ENCODE data around the gene MICU1.
"Not testable (repeated sequence)": the region's sequence is repeated elsewhere in the genome, so short reads cannot be mapped to it uniquely, and the experiment has no call there.

The MICU1 gene

DNA sequence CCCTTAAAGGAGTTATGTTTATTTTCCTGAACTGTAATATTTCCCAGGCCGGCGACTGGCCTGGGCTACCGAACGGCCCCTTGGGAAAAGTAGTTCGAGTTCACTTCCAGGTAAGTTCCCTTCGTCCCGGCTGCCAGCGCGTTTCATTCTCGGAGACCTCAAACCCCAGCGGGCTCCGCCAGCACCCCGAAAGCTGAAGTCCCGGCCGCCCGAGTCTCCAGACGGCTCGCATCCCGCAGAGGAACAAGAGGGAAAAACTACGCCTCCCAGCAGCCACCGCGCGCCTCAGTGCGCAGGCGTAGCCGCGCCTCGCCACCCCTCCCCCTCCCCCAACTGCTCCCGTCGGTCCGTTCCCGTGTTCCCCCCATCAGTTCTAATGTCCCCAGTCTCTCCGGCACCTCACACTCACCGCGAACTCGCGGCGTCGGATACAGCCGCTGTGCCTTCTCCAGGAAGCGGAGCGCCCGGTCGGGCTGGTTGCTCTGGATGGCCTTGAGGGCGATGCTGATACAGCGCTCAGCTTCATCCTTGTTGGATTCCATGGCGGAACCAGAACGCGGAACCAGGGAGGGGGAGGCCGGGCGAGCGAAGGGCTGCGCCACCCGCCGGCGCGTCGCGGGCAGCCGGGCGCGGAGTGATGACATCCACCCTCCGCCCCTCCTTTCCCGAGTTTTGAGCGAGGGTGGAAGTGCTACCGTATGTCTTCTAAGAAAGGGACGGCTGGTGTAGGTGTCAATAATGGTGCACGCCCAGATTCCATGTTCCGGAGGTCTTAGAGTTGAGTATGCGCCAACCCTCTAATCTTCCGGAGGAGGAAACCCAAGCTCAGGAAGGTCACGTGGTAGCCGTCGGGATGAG lies 271.3 kb downstream of the MICU1 start, which contains the start of gene DNAJB12:
Gene DNAJB12, minus strand, starts transcription at position 564 of the 858 bp plus-strand sequence. Its CDS starts 22 bp downstream, at position 542.
- Histone ChIP-seq H3K27ac (ENCODE audit: low read depth, low read length) (peak within 1 kb of the TSS; percentile 98), H3K9me3 (ENCODE audit: control insufficient read depth in 1 of 2, low read length in 2 of 2) (no peaks in the 10 kb centered on the region), H3K27me3 (ENCODE audit: control insufficient read depth in 1 of 2, insufficient read depth in 2 of 2, low read length in 2 of 2) (no peaks in the 10 kb centered on the region), H3K36me3 (ENCODE audit: control insufficient read depth in 1 of 2, insufficient read depth in 2 of 2, low read length in 2 of 2) (peaks cover 6 to 21% of the 10 kb centered on the region in 2 donors), H3K4me3 (ENCODE audit: low read depth in 1 of 2, low read length in 2 of 2) (peak within 1 kb of the TSS; percentile 88 to 98), H3K4me1 (ENCODE audit: control insufficient read depth in 1 of 2, insufficient read depth in 2 of 2, low read length in 2 of 2) (peaks cover 12 to 20% of the 10 kb centered on the region in 2 donors), H3K9ac (ENCODE audit: low read depth in 1 of 2, low read length in 2 of 2) (peak within 1 kb of the TSS; percentile 91 to 99)

DNA sequence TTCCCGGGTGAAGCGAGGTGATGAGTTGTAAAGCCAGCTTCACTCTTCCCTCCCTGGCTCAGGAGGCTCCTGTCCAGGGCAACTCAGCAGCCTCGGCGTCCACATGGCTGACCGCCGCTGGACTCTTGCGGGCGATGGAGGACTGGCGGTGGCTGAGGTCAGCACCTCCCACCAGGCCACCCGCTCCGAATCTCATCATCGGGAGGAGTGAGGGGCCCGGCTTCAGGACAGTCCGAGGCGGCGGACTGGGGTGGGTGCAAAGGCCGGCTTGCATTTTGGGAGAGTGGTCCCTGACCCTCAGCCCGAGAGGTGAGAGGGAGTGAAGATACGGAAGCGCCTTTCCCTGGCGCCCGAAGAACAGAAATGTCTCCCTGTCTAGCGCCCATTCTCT lies 271.9 kb downstream of the MICU1 start:
- H3K27me3 ChIP-seq (ENCODE audit: control insufficient read depth in 1 of 2, insufficient read depth in 2 of 2, low read length in 2 of 2), result no peaks in the 10 kb centered on the region
- peaks cover 12 to 27% of the 10 kb centered on the region in 2 donors for H3K36me3 ChIP-seq (ENCODE audit: control insufficient read depth in 1 of 2, insufficient read depth in 2 of 2, low read length in 2 of 2)
- H3K9me3 ChIP-seq (ENCODE audit: control insufficient read depth in 1 of 2, low read length in 2 of 2), result no peaks in the 10 kb centered on the region
- H3K4me3 ChIP-seq (ENCODE audit: low read depth in 1 of 2, low read length in 2 of 2), result peak overlapping the region; percentile 88 to 98
- peaks cover 12 to 20% of the 10 kb centered on the region in 2 donors for H3K4me1 ChIP-seq (ENCODE audit: control insufficient read depth in 1 of 2, insufficient read depth in 2 of 2, low read length in 2 of 2)
- peak overlapping the region; percentile 91 to 99 for H3K9ac ChIP-seq (ENCODE audit: low read depth in 1 of 2, low read length in 2 of 2)
- H3K27ac ChIP-seq (ENCODE audit: low read depth, low read length), result peak overlapping the region; percentile 98

DNA sequence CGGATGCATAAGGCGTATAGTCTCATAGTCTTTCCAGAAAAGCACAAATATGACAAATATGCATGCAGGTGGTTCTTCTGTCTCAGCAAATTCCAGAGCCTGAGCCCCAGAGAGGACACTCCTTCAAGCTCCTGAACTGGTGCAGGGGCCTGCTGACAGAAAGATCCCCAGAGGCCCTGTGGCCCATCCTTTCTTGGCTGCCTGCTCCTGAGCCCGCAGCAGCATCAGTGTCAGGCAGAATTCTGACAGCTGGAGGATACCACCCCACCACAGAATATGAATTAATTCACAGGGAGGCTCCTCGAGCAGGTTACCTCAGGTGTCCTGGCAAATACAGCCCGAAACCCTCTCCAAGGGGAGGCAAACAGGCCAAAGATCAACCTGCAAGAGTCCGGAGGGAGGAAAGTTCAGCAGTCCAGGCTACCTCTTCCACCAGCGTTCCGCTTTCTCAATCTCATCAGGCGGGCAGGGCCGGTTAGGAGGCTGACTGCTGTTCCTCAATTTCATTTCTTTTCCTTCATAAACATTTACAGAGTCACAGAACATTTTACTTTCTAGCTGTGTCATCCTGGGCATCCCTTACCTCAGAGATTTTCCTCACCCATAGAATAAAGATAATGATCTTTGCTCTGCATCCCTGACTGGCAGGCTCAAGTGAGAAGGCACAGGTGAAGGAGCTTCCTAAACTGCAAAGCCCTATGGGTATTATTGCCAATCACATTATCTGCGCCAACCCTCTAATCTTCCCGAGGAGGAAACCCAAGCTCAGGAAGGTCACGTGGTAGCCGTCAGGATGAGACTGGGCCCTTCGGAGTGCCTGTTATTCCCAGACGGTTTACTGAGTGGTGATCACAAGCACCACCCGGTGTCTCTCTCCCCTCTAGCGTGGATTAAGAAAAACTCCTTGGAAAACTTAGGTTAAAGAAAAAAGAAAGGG lies 272.6 kb downstream of the MICU1 start:
- H3K36me3 ChIP-seq (ENCODE audit: control insufficient read depth in 1 of 2, insufficient read depth in 2 of 2, low read length in 2 of 2), result peaks cover 15 to 34% of the 10 kb centered on the region in 2 donors
- H3K27me3 ChIP-seq (ENCODE audit: control insufficient read depth in 1 of 2, insufficient read depth in 2 of 2, low read length in 2 of 2), result no peaks in the 10 kb centered on the region
- no peaks in the 10 kb centered on the region for H3K9me3 ChIP-seq (ENCODE audit: control insufficient read depth in 1 of 2, low read length in 2 of 2)
- H3K4me3 ChIP-seq (ENCODE audit: low read depth in 1 of 2, low read length in 2 of 2), result peak overlapping the region; percentile 88 to 98
- H3K27ac ChIP-seq (ENCODE audit: low read depth, low read length), result peak overlapping the region; percentile 98
- peak overlapping the region; percentile 91 to 99 for H3K9ac ChIP-seq (ENCODE audit: low read depth in 1 of 2, low read length in 2 of 2)
- H3K4me1 ChIP-seq (ENCODE audit: control insufficient read depth in 1 of 2, insufficient read depth in 2 of 2, low read length in 2 of 2), result peaks cover 12 to 20% of the 10 kb centered on the region in 2 donors

GRCh38 chr10:72351479-72351878 lies 274.4 kb downstream of the MICU1 start:
- H3K4me3 ChIP-seq (ENCODE audit: low read depth in 1 of 2, low read length in 2 of 2), result no peak overlapping the region
- H3K36me3 ChIP-seq (ENCODE audit: control insufficient read depth in 1 of 2, insufficient read depth in 2 of 2, low read length in 2 of 2), result peaks cover 15 to 39% of the 10 kb centered on the region in 2 donors
- H3K27me3 ChIP-seq (ENCODE audit: control insufficient read depth in 1 of 2, insufficient read depth in 2 of 2, low read length in 2 of 2), result no peaks in the 10 kb centered on the region
- no peak overlapping the region for H3K9ac ChIP-seq (ENCODE audit: low read depth in 1 of 2, low read length in 2 of 2)
- no peaks in the 10 kb centered on the region for H3K9me3 ChIP-seq (ENCODE audit: control insufficient read depth in 1 of 2, low read length in 2 of 2)
- H3K27ac ChIP-seq (ENCODE audit: low read depth, low read length), result no peak overlapping the region
- peaks cover 12 to 20% of the 10 kb centered on the region in 2 donors for H3K4me1 ChIP-seq (ENCODE audit: control insufficient read depth in 1 of 2, insufficient read depth in 2 of 2, low read length in 2 of 2)

GRCh38 chr10:72349438-72349837 lies 276.4 kb downstream of the MICU1 start:
- Histone ChIP-seq H3K4me3 (ENCODE audit: low read depth in 1 of 2, low read length in 2 of 2) (no peak overlapping the region), H3K4me1 (ENCODE audit: control insufficient read depth in 1 of 2, insufficient read depth in 2 of 2, low read length in 2 of 2) (peaks cover 12 to 17% of the 10 kb centered on the region in 2 donors), H3K9me3 (ENCODE audit: control insufficient read depth in 1 of 2, low read length in 2 of 2) (no peaks in the 10 kb centered on the region), H3K9ac (ENCODE audit: low read depth in 1 of 2, low read length in 2 of 2) (no peak overlapping the region), H3K27ac (ENCODE audit: low read depth, low read length) (no peak overlapping the region), H3K36me3 (ENCODE audit: control insufficient read depth in 1 of 2, insufficient read depth in 2 of 2, low read length in 2 of 2) (peaks cover 15 to 43% of the 10 kb centered on the region in 2 donors), H3K27me3 (ENCODE audit: control insufficient read depth in 1 of 2, insufficient read depth in 2 of 2, low read length in 2 of 2) (no peaks in the 10 kb centered on the region)

- peaks cover 15 to 53% of the 10 kb centered on the region in 2 donors for H3K36me3 ChIP-seq (ENCODE audit: control insufficient read depth in 1 of 2, insufficient read depth in 2 of 2, low read length in 2 of 2)
- no peaks in the 10 kb centered on the region for H3K27me3 ChIP-seq (ENCODE audit: control insufficient read depth in 1 of 2, insufficient read depth in 2 of 2, low read length in 2 of 2)
- no peak overlapping the region for H3K4me3 ChIP-seq (ENCODE audit: low read depth in 1 of 2, low read length in 2 of 2)
- H3K27ac ChIP-seq (ENCODE audit: low read depth, low read length), result no peak overlapping the region
- H3K9me3 ChIP-seq (ENCODE audit: control insufficient read depth in 1 of 2, low read length in 2 of 2), result no peaks in the 10 kb centered on the region
- no peak overlapping the region for H3K9ac ChIP-seq (ENCODE audit: low read depth in 1 of 2, low read length in 2 of 2)
- H3K4me1 ChIP-seq (ENCODE audit: control insufficient read depth in 1 of 2, insufficient read depth in 2 of 2, low read length in 2 of 2), result peaks cover 6 to 11% of the 10 kb centered on the region in 2 donors
Observed at GRCh38 chr10:72348282-72348681, 277.6 kb downstream of the MICU1 start.

GRCh38 chr10:72346117-72346516 lies 279.8 kb downstream of the MICU1 start:
- not testable (repeated sequence) for H3K27me3 ChIP-seq (ENCODE audit: control insufficient read depth in 1 of 2, insufficient read depth in 2 of 2, low read length in 2 of 2); H3K4me3 ChIP-seq (ENCODE audit: low read depth in 1 of 2, low read length in 2 of 2); H3K4me1 ChIP-seq (ENCODE audit: control insufficient read depth in 1 of 2, insufficient read depth in 2 of 2, low read length in 2 of 2); H3K27ac ChIP-seq (ENCODE audit: low read depth, low read length); H3K9me3 ChIP-seq (ENCODE audit: control insufficient read depth in 1 of 2, low read length in 2 of 2); H3K9ac ChIP-seq (ENCODE audit: low read depth in 1 of 2, low read length in 2 of 2)
- peaks cover 16 to 64% of the 10 kb centered on the region in 2 donors for H3K36me3 ChIP-seq (ENCODE audit: control insufficient read depth in 1 of 2, insufficient read depth in 2 of 2, low read length in 2 of 2)

DNA sequence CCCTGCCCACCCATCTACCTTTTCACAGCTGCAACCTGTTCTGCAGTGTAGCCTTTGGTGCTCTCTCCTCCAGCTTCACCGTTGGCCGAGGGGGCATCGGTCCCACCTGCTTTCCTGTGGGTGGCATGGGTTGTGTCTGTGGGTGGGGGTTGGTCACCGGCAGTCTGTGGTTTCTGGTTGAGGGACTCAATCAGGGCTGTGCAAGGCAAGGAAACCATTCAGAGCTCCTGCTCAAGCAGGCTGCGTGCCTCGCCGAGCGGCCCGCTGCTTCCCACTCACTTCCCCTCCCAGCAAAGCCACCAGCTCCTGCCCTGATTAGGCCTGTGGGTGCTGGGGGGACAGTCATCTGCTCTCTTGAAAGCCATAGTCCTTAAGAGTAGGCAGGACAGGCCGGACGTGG lies 280.9 kb downstream of the MICU1 start:
- no peak overlapping the region for H3K4me3 ChIP-seq (ENCODE audit: low read depth in 1 of 2, low read length in 2 of 2)
- H3K27ac ChIP-seq (ENCODE audit: low read depth, low read length), result no peak overlapping the region
- peaks cover 0 to 5% of the 10 kb centered on the region in 2 donors for H3K4me1 ChIP-seq (ENCODE audit: control insufficient read depth in 1 of 2, insufficient read depth in 2 of 2, low read length in 2 of 2)
- H3K9me3 ChIP-seq (ENCODE audit: control insufficient read depth in 1 of 2, low read length in 2 of 2), result no peaks in the 10 kb centered on the region
- H3K9ac ChIP-seq (ENCODE audit: low read depth in 1 of 2, low read length in 2 of 2), result no peak overlapping the region
- H3K27me3 ChIP-seq (ENCODE audit: control insufficient read depth in 1 of 2, insufficient read depth in 2 of 2, low read length in 2 of 2), result no peaks in the 10 kb centered on the region
- peaks cover 16 to 64% of the 10 kb centered on the region in 2 donors for H3K36me3 ChIP-seq (ENCODE audit: control insufficient read depth in 1 of 2, insufficient read depth in 2 of 2, low read length in 2 of 2)

GRCh38 chr10:72342911-72343310 lies 283.0 kb downstream of the MICU1 start:
- no peak overlapping the region for H3K9ac ChIP-seq (ENCODE audit: low read depth in 1 of 2, low read length in 2 of 2)
- H3K36me3 ChIP-seq (ENCODE audit: control insufficient read depth in 1 of 2, insufficient read depth in 2 of 2, low read length in 2 of 2), result peaks cover 9 to 53% of the 10 kb centered on the region in 2 donors
- no peaks in the 10 kb centered on the region for H3K27me3 ChIP-seq (ENCODE audit: control insufficient read depth in 1 of 2, insufficient read depth in 2 of 2, low read length in 2 of 2)
- H3K9me3 ChIP-seq (ENCODE audit: control insufficient read depth in 1 of 2, low read length in 2 of 2), result no peaks in the 10 kb centered on the region
- no peak overlapping the region for H3K4me3 ChIP-seq (ENCODE audit: low read depth in 1 of 2, low read length in 2 of 2)
- H3K4me1 ChIP-seq (ENCODE audit: control insufficient read depth in 1 of 2, insufficient read depth in 2 of 2, low read length in 2 of 2), result peaks cover 0 to 5% of the 10 kb centered on the region in 2 donors
- H3K27ac ChIP-seq (ENCODE audit: low read depth, low read length), result no peak overlapping the region
